GM19372 (cell line): ENCODE measurements around the gene LAMB4.
"Not testable (repeated sequence)": the region's sequence is repeated elsewhere in the genome, so short reads cannot be mapped to it uniquely, and the experiment has no call there.

Source experiments
- ATAC-seq: cut with Tn5 transposase; IDR thresholded peaks from one replicate; pipeline ENCODE4 v1.9.1; 2021; ENCODE audit warnings: mild to moderate bottlenecking, low read depth, moderate library complexity; ENCODE audit not compliant: unreplicated experiment

LAMB4 gene

DNA sequence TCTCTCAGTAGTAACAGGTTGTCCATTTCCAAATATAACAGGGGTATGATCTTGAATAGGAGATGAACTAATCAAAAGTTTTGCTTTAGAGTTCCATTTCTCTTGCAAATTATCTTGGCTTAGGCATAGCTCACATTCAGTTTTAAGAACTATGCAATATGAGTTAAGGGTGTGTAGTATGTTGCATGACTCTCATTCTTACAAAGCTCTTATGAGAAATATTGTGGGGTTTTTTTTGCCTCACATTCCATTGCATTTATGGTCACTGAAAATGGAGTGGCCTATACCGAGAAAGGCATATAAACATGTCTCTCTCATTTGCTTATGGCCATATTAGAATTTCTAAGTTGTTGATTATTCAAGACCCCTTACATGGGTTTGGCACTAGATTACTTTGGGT, 78.7 kb downstream of the LAMB4 start:
- no peak for ATAC-seq

GRCh38 chr7:108049962-108050361, 80.2 kb downstream of the LAMB4 start:
- no peak for ATAC-seq

- no peak for ATAC-seq
Observed at GRCh38 chr7:108048422-108048821, 81.7 kb downstream of the LAMB4 start.

DNA sequence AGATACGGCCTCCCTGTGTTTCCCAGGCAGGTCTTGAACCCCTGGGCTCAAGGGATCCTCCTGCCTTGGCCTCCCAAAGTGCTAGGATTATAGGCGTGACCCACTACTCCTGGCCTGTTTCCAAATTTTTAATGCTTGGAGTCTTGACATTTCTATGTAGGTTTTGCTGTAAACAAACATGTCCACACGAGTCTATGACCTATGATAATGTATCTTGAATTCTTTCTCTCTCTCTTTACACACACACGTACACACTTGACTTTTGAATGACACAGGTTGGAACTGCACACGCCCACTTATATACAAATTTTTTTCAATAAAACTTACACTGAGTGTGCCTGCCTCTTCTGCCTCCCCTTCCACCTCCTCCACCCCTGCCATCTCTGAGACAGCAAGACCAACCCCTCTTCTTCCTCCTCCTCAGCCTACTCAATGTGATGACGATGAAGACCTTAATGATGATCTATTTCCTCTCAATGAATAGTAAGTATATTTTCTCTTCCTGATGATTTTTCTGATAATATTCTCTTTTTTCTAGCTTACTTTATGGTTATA, 83.1 kb downstream of the LAMB4 start:
- ATAC-seq, result no peak

DNA sequence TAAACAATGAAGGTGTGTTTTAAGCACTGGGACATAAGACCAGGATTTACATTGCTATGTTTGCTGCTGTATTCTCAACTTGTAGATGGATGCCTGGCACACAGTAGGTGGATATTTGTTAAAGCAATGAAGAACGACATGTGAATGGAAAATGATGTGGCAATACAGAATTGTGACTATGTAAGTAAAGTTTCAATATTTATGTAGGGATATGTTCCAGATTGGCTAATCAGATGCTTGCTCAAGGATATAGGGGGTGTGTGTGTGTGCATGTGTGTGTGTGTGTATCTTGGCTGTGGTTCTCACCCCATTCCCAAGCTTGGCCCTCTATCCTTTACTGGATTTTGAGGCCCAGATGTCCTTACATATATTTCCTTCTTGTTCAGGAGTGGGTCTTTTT, 84.5 kb downstream of the LAMB4 start:
- no peak for ATAC-seq

DNA sequence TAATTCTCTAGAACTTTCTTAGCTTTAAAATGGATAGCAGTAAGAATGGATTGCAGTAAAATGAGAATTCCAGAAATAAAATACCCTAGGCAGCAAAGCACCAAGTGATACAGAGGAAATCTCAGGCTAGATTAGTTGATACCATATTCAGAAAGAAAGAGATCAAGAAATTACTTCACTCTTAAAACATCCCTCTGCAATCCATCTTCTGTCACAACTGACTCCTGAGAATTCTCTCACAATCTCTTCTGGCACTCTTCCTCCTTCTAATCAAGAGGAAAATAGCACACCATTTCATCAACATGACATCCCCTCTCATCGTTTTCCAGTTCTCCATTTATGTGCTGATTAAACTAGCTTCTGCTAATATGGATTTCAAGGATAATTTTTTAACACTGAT, 85.0 kb downstream of the LAMB4 start:
- no peak for ATAC-seq

DNA sequence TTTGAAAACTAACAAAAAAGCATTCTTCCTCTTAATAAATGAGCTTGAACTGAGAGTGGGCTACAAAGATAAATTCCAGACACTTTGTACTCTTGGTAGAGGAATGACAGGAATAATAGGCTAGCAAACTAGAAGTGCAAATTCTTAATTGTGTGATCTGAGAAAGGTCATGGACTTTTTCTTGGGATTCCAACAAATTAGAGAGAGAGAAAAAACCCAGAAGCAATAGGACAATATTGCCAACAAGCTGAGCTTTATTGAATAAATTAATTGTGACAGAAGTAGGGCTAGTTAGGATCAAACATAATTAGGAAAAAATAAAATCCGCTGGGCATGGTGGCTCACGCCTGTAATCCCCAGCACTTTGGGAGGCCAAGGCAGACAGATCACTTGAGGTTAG, 85.8 kb downstream of the LAMB4 start:
- no peak for ATAC-seq

GRCh38 chr7:108038986-108039385, 91.2 kb downstream of the LAMB4 start:
- no peak for ATAC-seq

DNA sequence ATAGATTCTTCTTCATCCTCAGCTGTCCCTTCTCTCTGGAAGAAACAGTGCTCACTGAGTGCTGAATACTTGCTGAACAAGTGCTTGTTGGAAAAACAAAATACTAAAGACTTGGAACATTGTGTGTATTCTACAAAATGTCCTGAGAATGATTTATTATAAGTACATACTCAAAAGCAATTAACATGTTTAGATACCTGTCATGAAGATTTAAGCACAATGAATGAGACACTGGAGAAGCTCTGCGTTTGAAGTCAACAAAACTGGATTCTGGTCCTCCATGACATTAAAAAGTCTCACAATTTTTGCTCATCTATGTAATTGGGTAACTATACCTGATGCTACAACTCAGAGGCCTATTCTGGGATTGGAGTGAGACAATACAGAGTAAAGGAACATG, 92.4 kb downstream of the LAMB4 start:
- no peak for ATAC-seq

- ATAC-seq, result no peak
Observed at GRCh38 chr7:108037140-108037539, 93.0 kb downstream of the LAMB4 start.

DNA sequence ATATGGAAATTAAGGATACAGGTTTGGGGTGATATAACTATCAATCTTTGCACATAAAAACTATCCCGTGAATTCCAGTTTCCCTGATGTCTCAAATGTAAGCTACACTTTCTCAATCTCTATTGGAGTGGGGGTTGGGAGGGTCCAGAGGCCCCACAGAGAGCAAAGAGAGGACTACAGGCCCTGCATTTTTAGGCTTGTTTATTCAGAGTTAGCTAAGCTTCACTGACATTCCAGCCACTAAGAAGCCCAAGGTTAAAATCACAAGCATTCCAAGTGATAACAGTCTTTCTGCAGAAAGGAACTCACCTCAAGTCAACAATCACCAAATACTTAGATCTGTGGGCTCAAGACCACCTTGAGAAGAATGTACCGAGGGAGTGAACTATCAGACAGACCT, 95.6 kb downstream of the LAMB4 start:
- no peak for ATAC-seq

GRCh38 chr7:108033776-108034497, 96.2 kb downstream of the LAMB4 start:
- no peak for ATAC-seq

GRCh38 chr7:108033309-108033708, 96.9 kb downstream of the LAMB4 start:
- ATAC-seq, result not testable (repeated sequence)

DNA sequence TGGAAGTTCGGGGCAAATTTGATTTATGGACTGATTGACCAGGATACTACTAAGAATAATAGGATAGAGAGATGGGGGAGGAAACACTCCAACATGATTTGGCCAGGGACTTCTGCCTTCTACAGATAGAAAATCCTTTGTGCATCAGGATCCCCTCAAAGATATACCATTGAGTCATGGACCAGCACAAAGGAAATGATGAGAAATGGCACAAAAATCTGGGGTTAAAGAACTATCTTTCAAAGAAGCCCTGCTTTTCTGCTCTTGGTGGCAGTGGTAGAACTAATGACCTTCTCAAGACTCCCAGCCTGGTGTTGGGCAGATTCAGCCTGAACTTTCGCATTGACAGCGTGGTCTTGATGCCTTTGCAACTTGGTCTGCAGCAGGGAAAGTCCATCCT, 99.6 kb downstream of the LAMB4 start:
- ATAC-seq, result no peak

GRCh38 chr7:108029034-108029433, 101.1 kb downstream of the LAMB4 start:
- ATAC-seq, result no peak

DNA sequence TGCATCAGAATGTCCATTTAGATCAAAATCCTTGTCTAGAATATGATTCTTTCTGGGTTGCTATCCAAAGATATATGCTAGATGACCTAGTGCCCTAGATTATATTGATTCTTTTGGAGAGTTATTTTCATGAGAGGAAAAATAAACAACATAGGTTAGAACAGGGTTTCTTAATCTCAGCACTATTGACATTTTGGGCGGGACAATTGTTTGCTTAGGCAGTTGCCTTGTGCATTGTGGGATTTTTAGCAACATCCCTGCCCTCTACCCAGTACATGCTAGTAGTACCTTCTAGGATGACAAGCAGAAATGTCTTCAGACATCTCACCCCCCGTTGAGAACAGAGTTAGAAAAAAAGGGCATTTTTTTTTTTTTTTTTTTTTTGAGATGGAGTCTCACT, 102.0 kb downstream of the LAMB4 start:
- ATAC-seq, result no peak

- no peak for ATAC-seq
Observed at GRCh38 chr7:108027239-108027638, 102.9 kb downstream of the LAMB4 start.

DNA sequence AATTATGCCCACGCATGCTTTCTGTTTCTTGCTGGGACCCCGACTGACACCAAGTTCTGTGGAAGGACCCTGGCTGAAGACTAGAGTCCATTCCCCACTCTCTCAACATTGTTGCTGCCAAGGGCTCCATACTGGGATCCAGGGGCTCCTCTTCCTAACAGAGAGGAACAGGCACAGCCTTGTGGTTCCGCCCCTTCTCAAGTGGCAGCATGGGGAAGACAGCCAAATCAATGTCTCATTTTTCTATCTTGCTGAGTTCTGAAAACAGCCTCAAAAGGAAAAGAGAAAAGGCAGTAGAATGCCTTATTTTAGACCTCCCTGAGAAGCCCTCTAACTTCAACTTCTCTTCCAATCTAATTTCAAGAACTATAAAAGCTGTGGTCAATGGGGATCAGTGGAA, 103.5 kb downstream of the LAMB4 start:
- ATAC-seq, result no peak

DNA sequence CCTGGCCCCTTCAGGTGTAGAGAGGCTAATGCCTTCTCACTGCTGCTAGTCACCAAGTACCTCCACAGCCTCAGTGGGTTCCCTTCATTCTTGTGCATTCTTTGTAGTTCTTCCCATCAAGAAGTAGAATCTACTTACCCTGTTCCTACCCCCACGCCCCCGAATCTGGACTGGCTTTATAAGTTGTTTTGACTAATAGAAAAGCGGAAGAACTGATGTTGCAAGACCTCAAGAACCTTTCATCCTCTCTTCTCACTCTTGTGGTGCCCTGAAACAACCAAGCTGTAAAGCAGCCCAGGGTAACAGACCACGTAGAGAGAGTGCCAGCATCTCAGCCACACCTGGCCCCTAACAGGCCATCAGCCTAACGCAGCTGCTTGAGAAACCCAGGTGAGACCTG, 104.0 kb downstream of the LAMB4 start:
- ATAC-seq, result no peak

DNA sequence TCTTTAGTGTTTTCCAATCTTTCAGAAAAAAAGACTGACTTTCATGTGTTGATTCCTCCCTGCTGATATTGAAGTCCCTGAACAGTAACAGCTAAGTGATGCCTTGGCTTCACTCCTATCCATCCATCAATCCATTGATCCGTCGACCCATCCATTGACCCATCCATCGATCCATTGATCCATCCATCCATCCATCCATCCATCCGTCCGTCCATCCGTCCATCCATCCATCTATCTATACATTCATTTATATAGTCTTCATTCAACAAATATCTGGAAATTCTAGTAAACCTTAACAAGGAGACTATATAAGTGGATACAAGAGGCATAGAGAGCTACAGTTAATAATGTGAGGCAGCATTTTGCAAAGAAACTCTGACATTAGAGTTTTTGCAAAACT, 105.6 kb downstream of the LAMB4 start:
- ATAC-seq, result no peak

GRCh38 chr7:108020585-108020984, 109.6 kb downstream of the LAMB4 start:
- no peak for ATAC-seq

DNA sequence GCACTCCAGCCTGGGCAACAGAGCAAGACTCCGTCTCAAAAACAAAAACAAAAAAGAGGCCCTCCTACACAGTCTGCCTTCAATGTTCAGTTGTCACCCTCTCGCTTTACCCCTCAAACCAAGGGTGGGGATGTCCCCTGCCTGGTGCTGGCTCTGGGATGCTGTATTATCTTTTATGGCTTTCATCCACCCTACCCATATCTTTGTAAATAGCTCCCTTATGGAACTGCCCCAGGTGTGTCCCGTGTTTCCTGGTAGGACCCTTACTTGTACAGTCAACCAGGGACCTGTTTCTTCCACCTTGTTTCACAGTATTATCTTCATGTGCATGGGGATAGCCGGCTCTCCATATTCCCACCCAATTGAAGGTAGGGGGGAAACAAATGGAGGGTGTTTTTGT, 111.5 kb downstream of the LAMB4 start:
- ATAC-seq, result no peak

GRCh38 chr7:108017776-108018151, 112.4 kb downstream of the LAMB4 start:
- ATAC-seq, result no peak
